Caco-2 (cell line): ENCODE measurements around the gene C1QTNF12. TPM values are rescaled to one million over a fixed set of nuclear protein-coding genes. Genes with fewer than 3 reads are reported as not detected.
A peak's percentile ranks its signal among the peaks of the same experiment; 100 is the strongest.

ENCODE experiments used
- BruUV-seq: library from RNA; stranded (reverse); fragments of 400-500 nt; replicated peaks from 2 replicates; lab custom pipeline; 2021; lab: Mats Ljungman, UMichigan
- CTCF ChIA-PET: fragments of 300-600 bp; sonication (Branson Sonifier 250); formaldehyde crosslinking; loops from one replicate; lab custom pipeline; 2022; ENCODE audit warnings: antibody characterized with exemption; lab: Charles Lee
- POLR2A ChIA-PET: fragments of 300-600 bp; sonication (Branson Sonifier 250); formaldehyde crosslinking; loops from one replicate; lab custom pipeline; 2022; ENCODE audit warnings: antibody characterized with exemption; lab: Charles Lee
- DNase-seq, 2 experiments: peaks; one replicate each; pipeline versions ENCODE4 v3.0.0 to v3.0.0-alpha.2; 2020 to 2022
- H3K27me3 ChIP-seq: replicated peaks from 2 replicates; pipeline ENCODE4 v1.6.0; 2011; ENCODE audit warnings: low read length; ENCODE audit not compliant: control insufficient read depth, insufficient read depth
- H3K36me3 ChIP-seq: 2 replicates; pipeline ENCODE4 v1.5.1; 2011; ENCODE audit warnings: low read length; ENCODE audit not compliant: control insufficient read depth, insufficient read depth
- H3K4me1 ChIP-seq: fragments of 250-450 bp; sonication (Bioruptor Pico); 2 replicates; pipeline ENCODE4 v1.5.1; 2020; ENCODE audit warnings: mild to moderate bottlenecking
- H3K4me3 ChIP-seq: 2 replicates; pipeline ENCODE4 v1.5.1; 2011; ENCODE audit warnings: low read depth, mild to moderate bottlenecking, control low read depth, low read length
- H3K9me3 ChIP-seq: fragments of 250-450 bp; sonication (Bioruptor Pico); 2 replicates; pipeline ENCODE4 v1.5.1; 2020; ENCODE audit warnings: mild to moderate bottlenecking, moderate library complexity
- H3K27ac Mint-ChIP-seq: one replicate; pipeline ENCODE4 v1.8.0; 2022; ENCODE audit warnings: mixed read lengths; ENCODE audit not compliant: unreplicated experiment
- H3K27me3 Mint-ChIP-seq: one replicate; pipeline ENCODE4 v1.8.0; 2022; ENCODE audit warnings: mixed read lengths; ENCODE audit not compliant: insufficient read depth, unreplicated experiment
- H3K36me3 Mint-ChIP-seq: one replicate; pipeline ENCODE4 v1.8.0; 2022; ENCODE audit warnings: mild to moderate bottlenecking, mixed read lengths; ENCODE audit not compliant: insufficient read depth, unreplicated experiment
- H3K4me1 Mint-ChIP-seq: one replicate; pipeline ENCODE4 v1.8.0; 2022; ENCODE audit warnings: low read depth, mixed read lengths; ENCODE audit not compliant: unreplicated experiment
- H3K4me3 Mint-ChIP-seq: one replicate; pipeline ENCODE4 v1.8.0; 2022; ENCODE audit warnings: mild to moderate bottlenecking, moderate library complexity, mixed read lengths; ENCODE audit not compliant: unreplicated experiment
- H3K9me3 Mint-ChIP-seq: one replicate; pipeline ENCODE4 v1.8.0; 2022; ENCODE audit warnings: mixed read lengths; ENCODE audit not compliant: unreplicated experiment
- CTCF ChIP-seq, 2 experiments: fragments of 200-600 bp in 1 of 2; IDR thresholded peaks; 1 replicate in 1 of 2; 2 replicates in 1 of 2; pipeline versions ENCODE4 v1.5.1 to v1.8.0; 2011 to 2022; ENCODE audit warnings: antibody characterized with exemption in 1 of 2, control low read depth in 1 of 2, inconsistent platforms in 1 of 2, low read depth in 1 of 2, low read length in 1 of 2, mild to moderate bottlenecking in 1 of 2, moderate library complexity in 1 of 2; ENCODE audit not compliant: insufficient read depth in 1 of 2, severe bottlenecking in 1 of 2, unreplicated experiment in 1 of 2
- intact Hi-C: fragments of 100-400 bp; cut with micrococcal nuclease; formaldehyde crosslinking; loops from one replicate; pipeline ENCODE4 v1.10.0; 2022; ENCODE audit not compliant: unreplicated experiment
- total RNA-seq: library from RNA; stranded (reverse); gene quantifications from 2 replicates; pipeline ENCODE4 v1.2.3, GENCODE V29; 2022

Gene C1QTNF12
- total RNA-seq, 1 experiment from 2014 or later = 3.7 TPM

GRCh38 chr1:1262071-1262470 lies 15.5 kb upstream of the C1QTNF12 start:
- H3K4me3 ChIP-seq = no peak overlapping the region
- Mint-ChIP-seq H3K4me3 (no peak overlapping the region), H3K27me3 (no peaks in the 10 kb centered on the region), H3K36me3 (peaks cover 80% of the 10 kb centered on the region), H3K9me3 (no peaks in the 10 kb centered on the region), H3K4me1 (no peaks in the 10 kb centered on the region), H3K27ac (no peak overlapping the region)
- POLR2A ChIA-PET = interaction anchor here (0.6 kb wide), 1 partner anchor 11 kb away, joined by 3 read pairs; the partner anchor contains the start of gene UBE2J2
- CTCF ChIA-PET = no interaction called here
- H3K36me3 ChIP-seq = no peaks in the 10 kb centered on the region; the same call in none of the 2 replicates
- DNase-seq = no peak
- no peaks in the 10 kb centered on the region for H3K9me3 ChIP-seq
- no peaks in the 10 kb centered on the region for H3K27me3 ChIP-seq
- TF ChIP-seq CTCF (IDR thresholded peaks at IDR 0.05; ENCODE audit: insufficient read depth in 1 of 2, low read depth in 1 of 2, low read length in 1 of 2, severe bottlenecking in 1 of 2, unreplicated experiment in 1 of 2) = no peak
- no peaks in the 10 kb centered on the region for H3K4me1 ChIP-seq
- BruUV-seq = no TSS peak
- intact Hi-C loops = no loop called here

- H3K9me3 Mint-ChIP-seq = no peaks in the 10 kb centered on the region
- Histone ChIP-seq H3K27me3 (no peaks in the 10 kb centered on the region), H3K9me3 (no peaks in the 10 kb centered on the region), H3K4me1 (no peaks in the 10 kb centered on the region), H3K4me3 (no peak overlapping the region), H3K36me3 (peaks cover 1% of the 10 kb centered on the region)
- no TSS peak for BruUV-seq
- no peak overlapping the region for H3K27ac Mint-ChIP-seq
- POLR2A ChIA-PET = interaction anchor here (0.7 kb wide), 1 partner anchor 29 kb away, joined by 3 read pairs; the partner anchor contains the start of gene B3GALT6
- CTCF ChIA-PET = no interaction called here
- intact Hi-C loops = no loop called here
- no peak for TF ChIP-seq CTCF (IDR thresholded peaks at IDR 0.05; ENCODE audit: insufficient read depth in 1 of 2, low read depth in 1 of 2, low read length in 1 of 2, severe bottlenecking in 1 of 2, unreplicated experiment in 1 of 2)
- H3K27me3 Mint-ChIP-seq = no peaks in the 10 kb centered on the region
- DNase-seq = no peak
- peaks cover 84% of the 10 kb centered on the region for H3K36me3 Mint-ChIP-seq
- H3K4me3 Mint-ChIP-seq = no peak overlapping the region
- no peaks in the 10 kb centered on the region for H3K4me1 Mint-ChIP-seq
These were observed 14.5 kb upstream of the C1QTNF12 start for GRCh38 chr1:1260843-1261560.

- ChIA-PET POLR2A (no interaction called here), CTCF (no interaction called here)
- H3K4me1 ChIP-seq = no peaks in the 10 kb centered on the region
- no peaks in the 10 kb centered on the region for H3K27me3 ChIP-seq
- H3K4me3 ChIP-seq = no peak overlapping the region
- no peaks in the 10 kb centered on the region for H3K9me3 ChIP-seq
- Mint-ChIP-seq H3K4me1 (no peaks in the 10 kb centered on the region), H3K4me3 (peak overlapping the region; percentile 8), H3K27me3 (no peaks in the 10 kb centered on the region), H3K9me3 (no peaks in the 10 kb centered on the region), H3K27ac (no peak overlapping the region), H3K36me3 (peaks cover 84% of the 10 kb centered on the region)
- BruUV-seq = no TSS peak
- intact Hi-C loops = no loop called here
- peaks cover 1% of the 10 kb centered on the region for H3K36me3 ChIP-seq
- TF ChIP-seq CTCF (IDR thresholded peaks at IDR 0.05; ENCODE audit: insufficient read depth in 1 of 2, low read depth in 1 of 2, low read length in 1 of 2, severe bottlenecking in 1 of 2, unreplicated experiment in 1 of 2) = no peak
- no peak for DNase-seq
These were observed 13.6 kb upstream of the C1QTNF12 start for GRCh38 chr1:1259951-1260600.
